Cardiac fibroblast (primary cell): ENCODE measurements around the gene CTPS1.

Source experiments
- DNase-seq, 2 donors: peaks; one replicate each; pipeline versions ENCODE4 v3.0.0 to v3.0.0-alpha.2; 2010; ENCODE audit warnings: low read depth in 2 of 2
- H3K4me3 ChIP-seq, 2 donors: replicated peaks in 1 of 2; 1 replicate in 1 of 2; 2 replicates in 1 of 2; pipeline ENCODE4 v1.5.1; 2011; ENCODE audit warnings: low read depth in 2 of 2, low read length in 2 of 2, mild to moderate bottlenecking in 2 of 2, moderate library complexity in 1 of 2
- CTCF ChIP-seq: IDR thresholded peaks from one replicate; pipeline ENCODE4 v1.5.1; 2011; ENCODE audit warnings: low read depth, mild to moderate bottlenecking, low read length, inconsistent platforms

Gene CTPS1

DNA sequence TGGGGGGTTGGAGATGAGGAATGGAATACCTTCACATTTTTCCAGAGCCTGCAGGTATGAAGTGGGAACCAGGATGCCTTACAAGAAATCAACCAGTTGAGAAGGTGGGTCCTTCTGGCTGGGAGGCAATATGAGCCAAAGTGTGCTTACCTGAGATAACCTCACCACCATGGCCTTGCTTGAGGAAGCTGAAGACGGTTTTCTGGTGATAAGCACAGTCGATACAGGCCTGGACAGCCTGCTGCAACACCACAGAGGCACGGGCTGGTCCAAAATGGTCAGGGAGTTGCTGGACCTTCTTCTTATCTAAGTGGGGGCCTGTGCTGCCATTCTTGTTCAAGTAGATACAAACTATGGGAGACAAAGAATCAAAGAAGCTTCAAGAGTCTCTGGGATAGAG is 69.0 kb downstream of the CTPS1 start:
- H3K4me3 ChIP-seq, result no peak overlapping the region
- DNase-seq, result no peak
- TF ChIP-seq CTCF, result no peak

- no peak for TF ChIP-seq CTCF
- DNase-seq, result no peak
- no peak overlapping the region for H3K4me3 ChIP-seq
Measured at GRCh38 chr1:41051022-41051421, 71.5 kb downstream of the CTPS1 start.

DNA sequence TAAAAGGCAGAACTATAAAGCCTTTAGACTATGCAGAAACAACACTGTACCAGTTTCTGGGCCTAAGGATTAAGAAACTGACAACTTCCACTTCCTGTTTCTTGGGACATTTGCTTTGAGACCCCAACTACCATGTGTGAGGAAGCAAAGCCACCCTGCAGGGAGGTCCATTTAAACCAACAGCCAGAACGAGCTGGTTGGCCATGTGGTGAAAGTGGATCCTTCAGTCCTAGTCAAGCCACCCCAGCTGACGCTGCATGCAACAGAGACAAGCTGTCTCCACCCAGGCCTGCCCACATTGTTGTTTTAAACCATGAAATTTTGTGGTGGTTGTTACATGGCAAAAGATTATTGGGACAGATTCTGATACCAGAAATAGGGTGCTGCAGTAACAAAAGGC is 73.8 kb downstream of the CTPS1 start:
- DNase-seq, result no peak
- TF ChIP-seq CTCF, result no peak
- no peak overlapping the region for H3K4me3 ChIP-seq

DNA sequence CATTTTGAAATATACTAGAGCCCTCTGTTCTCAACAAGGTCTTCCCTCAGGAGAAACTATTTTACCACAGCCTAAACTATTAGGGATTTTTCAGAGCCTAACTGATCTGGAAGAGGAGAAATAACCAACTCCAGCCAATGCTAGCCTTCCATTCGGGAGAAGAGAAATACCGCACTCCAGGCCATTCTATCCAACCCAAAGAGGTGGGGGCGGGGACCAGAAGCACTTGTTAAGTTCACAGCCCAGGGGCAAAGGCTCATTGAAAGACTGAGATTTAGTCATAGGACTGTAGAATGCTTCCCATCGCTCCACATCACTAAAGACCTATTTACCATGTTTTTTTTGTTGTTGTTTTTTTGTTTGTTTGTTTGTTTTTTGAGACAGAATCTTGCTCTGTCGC is 77.4 kb downstream of the CTPS1 start:
- no peak for DNase-seq
- no peak for TF ChIP-seq CTCF
- H3K4me3 ChIP-seq, result no peak overlapping the region
